Lower lobe of right lung (tissue), 2 donors: ENCODE results near the gene STATH. TPM values are rescaled to one million over a fixed set of nuclear protein-coding genes. Genes with fewer than 3 reads are reported as not detected.
"Not testable (repeated sequence)": the region's sequence is repeated elsewhere in the genome, so short reads cannot be mapped to it uniquely, and the experiment has no call there.

Experiments
- ATAC-seq, 2 donors: fragments of 200-7000 bp; cut with Tn5 transposase; one replicate each; pipeline ENCODE4 v1.9.1; 2020 to 2022; ENCODE audit warnings: mild to moderate bottlenecking in 2 of 2, moderate library complexity in 2 of 2
- DNase-seq: peaks from one replicate; pipeline ENCODE4 v3.0.0-alpha.2; 2020
- H3K27ac ChIP-seq: fragments of 200-600 bp; one replicate; pipeline ENCODE4 v1.8.0; 2022
- H3K27me3 ChIP-seq: fragments of 200-600 bp; one replicate; pipeline ENCODE4 v1.8.0; 2022; ENCODE audit warnings: low read depth
- H3K36me3 ChIP-seq: fragments of 200-600 bp; one replicate; pipeline ENCODE4 v1.8.0; 2022; ENCODE audit warnings: mild to moderate bottlenecking
- H3K4me1 ChIP-seq: fragments of 200-600 bp; one replicate; pipeline ENCODE4 v1.8.0; 2022
- H3K4me3 ChIP-seq: fragments of 200-600 bp; one replicate; pipeline ENCODE4 v1.8.0; 2022; ENCODE audit warnings: mild to moderate bottlenecking
- H3K9me3 ChIP-seq: fragments of 200-600 bp; one replicate; pipeline ENCODE4 v1.8.0; 2022
- intact Hi-C: fragments of 100-400 bp; cut with DNase I; formaldehyde crosslinking; loops from one replicate; pipeline ENCODE4 v1.11.0; 2022
- total RNA-seq: library from RNA; stranded (reverse); fragmentation: NEBNext Ultra II Directional; extraction: Animal tissue kit (Norgen Biotek cat#: 25700); gene quantifications from one replicate; pipeline ENCODE4 v1.2.1, GENCODE V29; 2021
- TF ChIP-seq, protein P1 (sequence below): fragments of 200-600 bp; IDR thresholded peaks from one replicate; pipeline ENCODE4 v1.8.0; 2022; ENCODE audit warnings: antibody characterized with exemption, mild to moderate bottlenecking
- donor health status: DM: no; HTN: yes; CAD: no; lungs with severe emphysema.

The STATH gene
- total RNA-seq, 1 donor from 2014 or later = not detected

- no peak for ATAC-seq
- H3K27me3 ChIP-seq = no peaks in the 10 kb centered on the region
- intact Hi-C loops = no loop called here
- H3K4me1 ChIP-seq = no peaks in the 10 kb centered on the region
- no peak overlapping the region for H3K27ac ChIP-seq
- no peaks in the 10 kb centered on the region for H3K36me3 ChIP-seq
- no peak for DNase-seq
- H3K4me3 ChIP-seq = no peak overlapping the region
- H3K9me3 ChIP-seq = no peaks in the 10 kb centered on the region
- TF ChIP-seq, protein P1, sequence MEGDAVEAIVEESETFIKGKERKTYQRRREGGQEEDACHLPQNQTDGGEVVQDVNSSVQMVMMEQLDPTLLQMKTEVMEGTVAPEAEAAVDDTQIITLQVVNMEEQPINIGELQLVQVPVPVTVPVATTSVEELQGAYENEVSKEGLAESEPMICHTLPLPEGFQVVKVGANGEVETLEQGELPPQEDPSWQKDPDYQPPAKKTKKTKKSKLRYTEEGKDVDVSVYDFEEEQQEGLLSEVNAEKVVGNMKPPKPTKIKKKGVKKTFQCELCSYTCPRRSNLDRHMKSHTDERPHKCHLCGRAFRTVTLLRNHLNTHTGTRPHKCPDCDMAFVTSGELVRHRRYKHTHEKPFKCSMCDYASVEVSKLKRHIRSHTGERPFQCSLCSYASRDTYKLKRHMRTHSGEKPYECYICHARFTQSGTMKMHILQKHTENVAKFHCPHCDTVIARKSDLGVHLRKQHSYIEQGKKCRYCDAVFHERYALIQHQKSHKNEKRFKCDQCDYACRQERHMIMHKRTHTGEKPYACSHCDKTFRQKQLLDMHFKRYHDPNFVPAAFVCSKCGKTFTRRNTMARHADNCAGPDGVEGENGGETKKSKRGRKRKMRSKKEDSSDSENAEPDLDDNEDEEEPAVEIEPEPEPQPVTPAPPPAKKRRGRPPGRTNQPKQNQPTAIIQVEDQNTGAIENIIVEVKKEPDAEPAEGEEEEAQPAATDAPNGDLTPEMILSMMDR = no peak
Measured at GRCh38 chr4:69999420-69999819, 3.7 kb downstream of the STATH start.

DNA sequence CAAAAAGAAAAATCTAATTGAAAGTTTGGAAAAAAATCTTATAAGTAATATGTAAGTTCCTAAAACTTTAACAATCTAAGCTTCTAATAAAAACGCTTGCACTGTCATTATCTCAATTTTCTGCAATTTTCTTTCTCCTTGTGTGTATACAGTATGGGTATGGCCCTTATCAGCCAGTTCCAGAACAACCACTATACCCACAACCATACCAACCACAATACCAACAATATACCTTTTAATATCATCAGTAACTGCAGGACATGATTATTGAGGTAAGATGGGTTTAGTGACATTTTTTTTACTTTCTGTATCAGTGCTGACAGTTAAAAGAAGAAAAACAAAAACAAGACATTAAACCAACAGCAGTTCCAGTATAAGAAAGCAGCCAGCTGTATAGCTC lies 4.9 kb downstream of the STATH start:
- Histone ChIP-seq H3K27me3 (no peaks in the 10 kb centered on the region), H3K4me3 (no peak overlapping the region), H3K4me1 (no peaks in the 10 kb centered on the region), H3K36me3 (no peaks in the 10 kb centered on the region), H3K27ac (no peak overlapping the region), H3K9me3 (no peaks in the 10 kb centered on the region)
- intact Hi-C loops = no loop called here
- TF ChIP-seq, protein P1 = no peak
- ATAC-seq = no peak
- DNase-seq = no peak

DNA sequence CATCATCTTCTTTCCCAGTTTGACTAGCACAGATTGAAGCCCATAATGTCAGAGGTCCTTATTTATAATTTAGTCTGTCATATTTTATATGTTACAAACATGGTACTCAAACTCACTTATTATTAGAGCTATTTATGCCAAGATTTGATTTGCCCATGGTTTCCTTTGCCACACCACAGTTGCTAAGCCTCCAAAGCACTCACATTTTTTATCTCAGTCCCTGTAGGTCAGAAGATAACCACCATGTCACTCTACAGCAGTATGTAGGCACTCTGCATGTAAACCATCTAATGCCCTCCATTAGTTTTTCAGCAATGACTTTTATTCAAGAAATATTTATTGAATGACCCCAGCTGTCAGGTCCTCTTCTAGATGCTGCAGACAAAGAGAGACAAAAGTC lies 6.7 kb downstream of the STATH start:
- Histone ChIP-seq H3K27ac (no peak overlapping the region), H3K27me3 (no peaks in the 10 kb centered on the region), H3K4me3 (no peak overlapping the region), H3K9me3 (no peaks in the 10 kb centered on the region), H3K36me3 (no peaks in the 10 kb centered on the region), H3K4me1 (no peaks in the 10 kb centered on the region)
- DNase-seq (no peak), ATAC-seq (no peak)
- intact Hi-C loops = no loop called here
- TF ChIP-seq, protein P1 = no peak

- Histone ChIP-seq H3K9me3 (no peaks in the 10 kb centered on the region), H3K27ac (no peak overlapping the region), H3K4me1 (no peaks in the 10 kb centered on the region), H3K36me3 (no peaks in the 10 kb centered on the region), H3K4me3 (no peak overlapping the region), H3K27me3 (no peaks in the 10 kb centered on the region)
- TF ChIP-seq, protein P1 = no peak
- DNase-seq (no peak), ATAC-seq (no peak)
- intact Hi-C loops = no loop called here
Measured at GRCh38 chr4:70008771-70009170, 13.0 kb downstream of the STATH start.

DNA sequence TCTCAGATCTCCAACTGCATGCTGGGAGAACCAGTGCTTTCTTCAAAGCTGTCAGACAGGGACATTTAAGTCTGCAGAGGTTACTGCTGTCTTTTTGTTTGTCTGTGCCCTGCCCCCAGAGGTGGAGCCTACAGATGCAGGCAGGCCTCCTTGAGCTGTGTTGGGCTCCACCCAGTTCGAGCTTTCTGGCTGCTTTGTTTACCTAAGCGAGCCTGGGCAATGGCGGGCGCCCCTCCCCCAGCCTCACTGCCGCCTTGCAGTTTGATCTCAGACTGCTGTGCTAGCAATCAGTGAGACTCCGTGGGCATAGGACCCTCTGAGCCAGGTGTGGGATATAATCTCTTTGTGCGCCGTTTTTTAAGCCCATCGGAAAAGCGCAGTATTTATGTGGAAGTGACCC lies 23.2 kb downstream of the STATH start:
- intact Hi-C loops, H3K27ac ChIP-seq, H3K36me3 ChIP-seq, H3K9me3 ChIP-seq, ATAC-seq, H3K4me3 ChIP-seq, H3K27me3 ChIP-seq, H3K4me1 ChIP-seq, DNase-seq: not testable (repeated sequence)

- Histone ChIP-seq H3K36me3 (no peaks in the 10 kb centered on the region), H3K4me1 (no peaks in the 10 kb centered on the region), H3K4me3 (no peak overlapping the region), H3K27me3 (no peaks in the 10 kb centered on the region), H3K27ac (no peak overlapping the region), H3K9me3 (no peaks in the 10 kb centered on the region)
- ATAC-seq (no peak), DNase-seq (no peak)
- TF ChIP-seq, protein P1 = no peak
- intact Hi-C loops = no loop called here
Measured at GRCh38 chr4:70023218-70023617, 27.5 kb downstream of the STATH start.
